ENCODE results near the gene ARGLU1.

- TF ChIP-seq CTCF (optimal IDR thresholded peaks at IDR 0.05 in 1 of 3, IDR thresholded peaks at IDR 0.05 in 1 of 3, conservative IDR thresholded peaks at IDR 0.05 in 1 of 3; ENCODE audit: extremely low read depth in 1 of 3, insufficient read depth in 2 of 3, low read length in 3 of 3) (no peak), EZH2 (IDR thresholded peaks at IDR 0.05; ENCODE audit: low read length) (no peak)
Observed at GRCh38 chr13:106599875-106600797, 32.2 kb upstream of the ARGLU1 start.
